SH-SY5Y (cell line): ENCODE results near the gene RAB17.

Experiments used
- GATA2 ChIP-seq: IDR thresholded peaks from 2 replicates; pipeline ENCODE4 v1.6.1; 2011; ENCODE audit warnings: mild to moderate bottlenecking, low read depth, low read length
- GATA3 ChIP-seq: IDR thresholded peaks from 2 replicates; pipeline ENCODE4 v1.6.1; 2011; ENCODE audit warnings: low read depth, mild to moderate bottlenecking, low read length, moderate library complexity

Gene RAB17

GRCh38 chr2:237553948-237554347 lies 36.6 kb downstream of the RAB17 start:
- TF ChIP-seq GATA2 (no peak), GATA3 (no peak)

GRCh38 chr2:237552908-237553307 lies 37.6 kb downstream of the RAB17 start:
- no peak for TF ChIP-seq GATA3
- no peak for TF ChIP-seq GATA2

- TF ChIP-seq GATA2 (no peak), GATA3 (no peak)
Measured at GRCh38 chr2:237551071-237551574, 39.4 kb downstream of the RAB17 start.

- TF ChIP-seq GATA3 (no peak), GATA2 (no peak)
Measured at GRCh38 chr2:237549643-237550415, 40.7 kb downstream of the RAB17 start.

GRCh38 chr2:237549216-237549615 lies 41.3 kb downstream of the RAB17 start:
- no peak for TF ChIP-seq GATA3
- TF ChIP-seq GATA2, result no peak

- TF ChIP-seq GATA3 (no peak), GATA2 (no peak)
Measured at GRCh38 chr2:237547841-237548416, 42.6 kb downstream of the RAB17 start.

- no peak for TF ChIP-seq GATA2
- TF ChIP-seq GATA3, result no peak
Measured at GRCh38 chr2:237546876-237547395, 43.6 kb downstream of the RAB17 start.

GRCh38 chr2:237546040-237546875 lies 44.3 kb downstream of the RAB17 start:
- TF ChIP-seq GATA2 (no peak), GATA3 (no peak)

GRCh38 chr2:237542001-237542704 lies 48.4 kb downstream of the RAB17 start:
- TF ChIP-seq GATA3, result no peak
- TF ChIP-seq GATA2, result no peak

GRCh38 chr2:237541243-237541642 lies 49.3 kb downstream of the RAB17 start:
- TF ChIP-seq GATA2 (no peak), GATA3 (no peak)

GRCh38 chr2:237540823-237541222 lies 49.7 kb downstream of the RAB17 start:
- no peak for TF ChIP-seq GATA3
- TF ChIP-seq GATA2, result no peak

GRCh38 chr2:237540223-237540775 lies 50.2 kb downstream of the RAB17 start:
- TF ChIP-seq GATA3 (no peak), GATA2 (no peak)

GRCh38 chr2:237539681-237540080 lies 50.9 kb downstream of the RAB17 start:
- TF ChIP-seq GATA3, result no peak
- TF ChIP-seq GATA2, result no peak
